Endothelial cell of umbilical vein (primary cell): Measurements from ENCODE around the gene GUCY2D. TPM values are rescaled to one million over a fixed set of nuclear protein-coding genes. Genes with fewer than 3 reads are reported as not detected.

Experiments
- BruUV-seq: library from RNA; stranded (reverse); fragments of 400-500 nt; replicated peaks from 2 replicates; lab custom pipeline; 2021; lab: Mats Ljungman, UMichigan
- CTCF ChIA-PET: fragments of 300-600, 350-600 bp; sonication (Branson Sonifier 250); formaldehyde crosslinking; loops from one replicate; lab custom pipeline; 2021; ENCODE audit warnings: antibody characterized with exemption, inconsistent platforms; lab: Charles Lee
- POLR2A ChIA-PET: fragments of 300-600, 350-600 bp; sonication (Branson Sonifier 250); formaldehyde crosslinking; loops from one replicate; lab custom pipeline; 2021; ENCODE audit warnings: antibody characterized with exemption, inconsistent platforms; lab: Charles Lee
- DNase-seq: peaks from one replicate; pipeline ENCODE4 v3.0.0-alpha.2; 2011; ENCODE audit warnings: low read depth, low spot score
- FAIRE-seq: peaks from 2 replicates; lab custom pipeline; 2011; peaks lifted over from hg19 to GRCh38; lab: Jason Lieb, UNC
- H2AFZ ChIP-seq: 2 replicates; pipeline ENCODE4 v1.6.0; 2012; ENCODE audit warnings: low read depth, low read length, control low read depth, inconsistent platforms
- H3K27ac ChIP-seq: 2 replicates; pipeline ENCODE4 v1.5.1; 2011; ENCODE audit warnings: low read depth, mild to moderate bottlenecking, control low read depth, low read length, moderate library complexity; ENCODE audit not compliant: insufficient read depth
- H3K27me3 ChIP-seq, 2 experiments: 2 replicates each; pipeline versions ENCODE4 v1.6.0 to v1.6.1; 2011; ENCODE audit warnings: low read length in 2 of 2, mixed read lengths in 1 of 2; ENCODE audit not compliant: control insufficient read depth in 2 of 2, insufficient read depth in 2 of 2
- H3K36me3 ChIP-seq, 2 experiments: 2 replicates in 1 of 2; 3 replicates in 1 of 2; pipeline ENCODE4 v1.5.1; 2011; ENCODE audit warnings: low read length in 2 of 2, mild to moderate bottlenecking in 1 of 2, moderate library complexity in 1 of 2; ENCODE audit not compliant: control insufficient read depth in 2 of 2, insufficient read depth in 2 of 2; ENCODE audit errors: extremely low read depth in 1 of 2
- H3K4me1 ChIP-seq: 3 replicates; pipeline ENCODE4 v1.5.1; 2011; ENCODE audit warnings: mild to moderate bottlenecking, low read length; ENCODE audit not compliant: control insufficient read depth, insufficient read depth; ENCODE audit errors: extremely low read depth
- H3K4me2 ChIP-seq: 2 replicates; pipeline ENCODE4 v1.6.1; 2011; ENCODE audit warnings: low read length, control low read depth, mixed read lengths; ENCODE audit not compliant: insufficient read depth
- H3K4me3 ChIP-seq, 3 experiments: fragments of 200-600 bp in 1 of 3; sonication (generic), shearing (Covaris generic) in 1 of 3; replicated peaks in 1 of 3; 2 replicates each; pipeline ENCODE4 v1.5.1; 2011 to 2016; ENCODE audit warnings: control low read depth in 3 of 3, low read length in 3 of 3, mild to moderate bottlenecking in 2 of 3, inconsistent platforms in 1 of 3, low read depth in 1 of 3, moderate library complexity in 1 of 3; ENCODE audit not compliant: insufficient read depth in 1 of 3
- H3K79me2 ChIP-seq: 2 replicates; pipeline ENCODE4 v1.6.0; 2012; ENCODE audit warnings: low read length, inconsistent platforms; ENCODE audit not compliant: control insufficient read depth, insufficient read depth
- H3K9ac ChIP-seq: replicated peaks from 2 replicates; pipeline ENCODE3; 2011; ENCODE audit warnings: low read length, control low read depth; ENCODE audit not compliant: insufficient read depth; ENCODE audit errors: extremely low read depth
- H3K9me1 ChIP-seq: replicated peaks from 3 replicates; pipeline ENCODE4 v1.6.0; 2011; ENCODE audit warnings: mild to moderate bottlenecking, low read length; ENCODE audit not compliant: control insufficient read depth, insufficient read depth; ENCODE audit errors: extremely low read depth
- H3K9me3 ChIP-seq: replicated peaks from 2 replicates; pipeline ENCODE4 v1.5.1; 2012; ENCODE audit warnings: low read length, inconsistent platforms; ENCODE audit not compliant: control insufficient read depth, insufficient read depth
- H4K20me1 ChIP-seq: replicated peaks from 2 replicates; pipeline ENCODE3; 2011; ENCODE audit warnings: mild to moderate bottlenecking, low read length; ENCODE audit not compliant: control insufficient read depth, insufficient read depth; ENCODE audit errors: extremely low read depth
- CTCF ChIP-seq, 2 donors: IDR thresholded peaks; 1 replicate in 1 of 2; 2 replicates in 1 of 2; pipeline ENCODE4 v1.5.1; 2011; ENCODE audit warnings: low read length in 2 of 2, mild to moderate bottlenecking in 2 of 2, moderate library complexity in 2 of 2, control low read depth in 1 of 2, inconsistent platforms in 1 of 2, low read depth in 1 of 2; ENCODE audit not compliant: insufficient read depth in 1 of 2; ENCODE audit errors: extremely low read depth in 1 of 2
- EZH2 ChIP-seq: IDR thresholded peaks from 2 replicates; pipeline ENCODE4 v1.6.1; 2012; ENCODE audit warnings: borderline replicate concordance, low read depth, mild to moderate bottlenecking, moderate library complexity, low read length, inconsistent platforms; ENCODE audit not compliant: severe bottlenecking
- FOS ChIP-seq: IDR thresholded peaks from 2 replicates; pipeline ENCODE4 v1.6.1; 2011; ENCODE audit warnings: mild to moderate bottlenecking, low read length, moderate library complexity, borderline replicate concordance; ENCODE audit not compliant: insufficient read depth
- GATA2 ChIP-seq: IDR thresholded peaks from 2 replicates; pipeline ENCODE4 v1.7.0; 2011; ENCODE audit warnings: low read depth, mild to moderate bottlenecking, moderate library complexity, mixed read lengths, low read length; ENCODE audit not compliant: insufficient read length, insufficient read depth
- JUN ChIP-seq: IDR thresholded peaks from 2 replicates; pipeline ENCODE4 v1.6.1; 2011; ENCODE audit warnings: borderline replicate concordance, low read depth; ENCODE audit not compliant: insufficient read length, insufficient read depth
- MAX ChIP-seq: IDR thresholded peaks from 2 replicates; pipeline ENCODE4 v1.6.1; 2011; ENCODE audit not compliant: insufficient read depth, insufficient read length
- MYC ChIP-seq: IDR thresholded peaks from one replicate; pipeline ENCODE4 v1.6.1; 2011; ENCODE audit warnings: mild to moderate bottlenecking, low read depth, low read length
- POLR2A ChIP-seq: IDR thresholded peaks from 2 replicates; pipeline ENCODE4 v1.6.1; 2012; ENCODE audit warnings: low read depth, mild to moderate bottlenecking, control low read depth, low read length
- POLR2AphosphoS5 ChIP-seq: IDR thresholded peaks from 2 replicates; pipeline ENCODE4 v1.6.1; 2012; ENCODE audit warnings: low read depth, mild to moderate bottlenecking, control low read depth, low read length, moderate library complexity; ENCODE audit not compliant: insufficient read depth
- dilution Hi-C: fragments of 300-500 bp; cut with MboI; formaldehyde crosslinking; loops from one replicate; pipeline ENCODE4 v1.15.0; 2019; ENCODE audit warnings: low sequenced_read_pairs; ENCODE audit not compliant: extremely low pct_ligation_motif_present
- intact Hi-C: fragments of 100-400 bp; cut with micrococcal nuclease; formaldehyde crosslinking; loops from one replicate; pipeline ENCODE4 v1.10.0; 2022
- polyA plus RNA-seq, 4 experiments: library from polyadenylated mRNA; depleted of rRNA in 3 of 4; stranded (reverse) in 3 of 4; unstranded in 1 of 4; fragments of >200 nt; gene quantifications; 2 replicates each; pipeline versions ENCODE4 v1.2.1 to v1.2.3, GENCODE V29; 2011 to 2012; ENCODE audit warnings: missing spikeins in 1 of 4
- total RNA-seq: library from RNA; stranded (reverse); gene quantifications from 2 replicates; pipeline ENCODE4 v1.2.3, GENCODE V29; 2021

The GUCY2D gene
- total and polyA plus RNA-seq, 2 donors (not counting 3 experiments of a cell fraction or from before 2014, with no cell fraction given) = not detected

DNA sequence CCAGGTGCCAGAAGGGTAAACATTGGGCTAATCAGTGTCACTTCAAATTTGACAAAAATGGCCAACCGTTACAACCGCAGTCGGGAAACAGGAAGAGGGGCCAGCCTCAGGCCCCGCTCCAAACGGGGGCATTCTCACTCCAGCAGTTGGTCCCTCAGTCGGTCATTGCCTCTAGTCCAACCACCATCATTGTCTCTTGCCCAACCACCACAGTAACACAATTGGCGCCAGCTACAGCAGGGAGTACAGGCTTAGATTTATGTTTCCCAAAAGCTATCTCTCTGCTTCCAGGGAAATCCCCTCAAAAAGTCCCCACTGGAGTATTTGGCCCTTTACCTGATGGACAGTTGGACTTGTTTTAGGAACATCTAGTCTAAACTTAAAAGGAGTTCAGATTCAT is 56.7 kb downstream of the GUCY2D start:
- no peak for TF ChIP-seq GATA2
- no peak for TF ChIP-seq POLR2A
- no peak for TF ChIP-seq MAX
- TF ChIP-seq JUN = no peak
- TF ChIP-seq EZH2 = no peak
- TF ChIP-seq FOS = no peak
- no peak for TF ChIP-seq CTCF (IDR thresholded peaks at IDR 0.05; ENCODE audit: extremely low read depth in 1 of 2, insufficient read depth in 1 of 2, low read depth in 1 of 2, low read length in 2 of 2)
- no peak for TF ChIP-seq POLR2AphosphoS5
- TF ChIP-seq MYC = no peak
- no peaks in the 10 kb centered on the region for H3K9me1 ChIP-seq
- no peak overlapping the region for H2AFZ ChIP-seq
- no peak for FAIRE-seq
- H3K4me2 ChIP-seq = no peak overlapping the region
- no peak overlapping the region for H3K9ac ChIP-seq
- CTCF ChIA-PET = interaction anchor here (1.0 to 11.0 kb wide), 17 partner anchors 11 to 727 kb away, joined by 3 to 191 read pairs (median 21); no protein-coding TSS in a partner anchor
- DNase-seq = no peak
- H3K4me1 ChIP-seq = peaks cover 19% of the 10 kb centered on the region
- dilution Hi-C loops = no loop called here
- POLR2A ChIA-PET = no interaction called here
- intact Hi-C loops = loop anchor here (5.0 kb wide), 1 partner anchor 237 kb away; no protein-coding TSS in a partner anchor
- H4K20me1 ChIP-seq = no peaks in the 10 kb centered on the region
- no peaks in the 10 kb centered on the region for H3K79me2 ChIP-seq
- no peaks in the 10 kb centered on the region for H3K36me3 ChIP-seq
- H3K4me3 ChIP-seq = no peak overlapping the region
- no peak overlapping the region for H3K27ac ChIP-seq
- no peaks in the 10 kb centered on the region for H3K9me3 ChIP-seq
- no TSS peak for BruUV-seq
- peaks cover 39 to 49% of the 10 kb centered on the region in 2 experiments for H3K27me3 ChIP-seq
